H9 (cell line): ENCODE results near the gene AKAP14. TPM values are rescaled to one million over a fixed set of nuclear protein-coding genes. Genes with fewer than 3 reads are reported as not detected.
"Not testable (repeated sequence)": the region's sequence is repeated elsewhere in the genome, so short reads cannot be mapped to it uniquely, and the experiment has no call there.

Source experiments
- DNase-seq: peaks from one replicate; pipeline ENCODE4 v3.0.0-alpha.2; 2017
- H2AFZ ChIP-seq: one replicate; pipeline ENCODE4 v1.6.1; 2013; ENCODE audit warnings: mild to moderate bottlenecking, low read length, control low read depth, moderate library complexity
- H2AK5ac ChIP-seq: 2 replicates; pipeline ENCODE4 v1.6.1; 2013; ENCODE audit warnings: low read length, control low read depth, mixed read lengths; ENCODE audit not compliant: insufficient read length
- H2BK120ac ChIP-seq: one replicate; pipeline ENCODE4 v1.6.1; 2013; ENCODE audit warnings: low read depth, mild to moderate bottlenecking, low read length, control low read depth, inconsistent platforms; ENCODE audit not compliant: poor library complexity, severe bottlenecking
- H2BK12ac ChIP-seq: 2 replicates; pipeline ENCODE4 v1.6.1; 2013; ENCODE audit warnings: low read length, control low read depth, mixed read lengths, low read depth; ENCODE audit not compliant: insufficient read length
- H2BK15ac ChIP-seq: 2 replicates; pipeline ENCODE4 v1.6.1; 2013; ENCODE audit warnings: low read depth, low read length, control low read depth
- H2BK20ac ChIP-seq: one replicate; pipeline ENCODE4 v1.6.1; 2013; ENCODE audit warnings: low read depth, mild to moderate bottlenecking, low read length, control low read depth, inconsistent platforms; ENCODE audit not compliant: poor library complexity, severe bottlenecking
- H2BK5ac ChIP-seq: 2 replicates; pipeline ENCODE4 v1.6.1; 2013; ENCODE audit warnings: low read length, control low read depth, mixed read lengths; ENCODE audit not compliant: insufficient read length
- H3K14ac ChIP-seq: 2 replicates; pipeline ENCODE4 v1.6.1; 2013; ENCODE audit warnings: low read length, control low read depth; ENCODE audit not compliant: insufficient read depth
- H3K18ac ChIP-seq: 2 replicates; pipeline ENCODE4 v1.6.1; 2013; ENCODE audit warnings: low read depth, mild to moderate bottlenecking, mixed read lengths, low read length, control low read depth; ENCODE audit not compliant: insufficient read length
- H3K23ac ChIP-seq: 2 replicates; pipeline ENCODE4 v1.6.1; 2013; ENCODE audit warnings: low read length, control low read depth, mixed read lengths, low read depth; ENCODE audit not compliant: insufficient read length
- H3K23me2 ChIP-seq: 2 replicates; pipeline ENCODE4 v1.6.1; 2013; ENCODE audit warnings: low read depth, mild to moderate bottlenecking, mixed read lengths, low read length, control low read depth; ENCODE audit not compliant: insufficient read length, poor library complexity, severe bottlenecking
- H3K27ac ChIP-seq: 2 replicates; pipeline ENCODE4 v1.5.1; 2013; ENCODE audit warnings: low read length, control low read depth, mixed read lengths, low read depth; ENCODE audit not compliant: insufficient read length
- H3K27me3 ChIP-seq: 2 replicates; pipeline ENCODE4 v1.6.1; 2013; ENCODE audit warnings: low read length, control low read depth, inconsistent platforms; ENCODE audit not compliant: insufficient read depth
- H3K4ac ChIP-seq: 2 replicates; pipeline ENCODE4 v1.6.1; 2013; ENCODE audit warnings: low read depth, mild to moderate bottlenecking, control low read depth, inconsistent platforms, low read length, moderate library complexity
- H3K4me1 ChIP-seq: 2 replicates; pipeline ENCODE4 v1.6.1; 2013; ENCODE audit warnings: low read length, control low read depth, inconsistent platforms; ENCODE audit not compliant: insufficient read depth
- H3K4me2 ChIP-seq: 2 replicates; pipeline ENCODE4 v1.6.1; 2013; ENCODE audit warnings: low read length, control low read depth, mixed read lengths; ENCODE audit not compliant: insufficient read length, insufficient read depth
- H3K56ac ChIP-seq: 2 replicates; pipeline ENCODE4 v1.6.1; 2013; ENCODE audit warnings: low read depth, mild to moderate bottlenecking, mixed read lengths, low read length, control low read depth; ENCODE audit not compliant: insufficient read length
- H3K79me1 ChIP-seq: 2 replicates; pipeline ENCODE4 v1.6.1; 2013; ENCODE audit warnings: low read depth, mild to moderate bottlenecking, moderate library complexity, low read length, control low read depth, inconsistent platforms; ENCODE audit not compliant: insufficient read depth, poor library complexity, severe bottlenecking
- H3K79me2 ChIP-seq: 2 replicates; pipeline ENCODE4 v1.6.1; 2013; ENCODE audit warnings: low read length, control low read depth, inconsistent platforms; ENCODE audit not compliant: insufficient read depth
- H3K9ac ChIP-seq: 2 replicates; pipeline ENCODE4 v1.6.1; 2013; ENCODE audit warnings: low read length, control low read depth, mixed read lengths; ENCODE audit not compliant: insufficient read length; ENCODE audit errors: extremely low read depth
- H3K9me3 ChIP-seq: one replicate; pipeline ENCODE4 v1.6.1; 2013; ENCODE audit warnings: low read depth, low read length, inconsistent platforms; ENCODE audit not compliant: control insufficient read depth
- H3T11ph ChIP-seq: one replicate; pipeline ENCODE4 v1.6.1; 2013; ENCODE audit warnings: mild to moderate bottlenecking, low read length, control low read depth, inconsistent platforms
- H4K20me1 ChIP-seq: one replicate; pipeline ENCODE4 v1.6.1; 2013; ENCODE audit not compliant: control insufficient read depth, insufficient read length, insufficient read depth
- H4K5ac ChIP-seq: 2 replicates; pipeline ENCODE4 v1.6.1; 2013; ENCODE audit warnings: low read depth, mild to moderate bottlenecking, mixed read lengths, low read length, control low read depth; ENCODE audit not compliant: insufficient read length
- H4K8ac ChIP-seq: replicated peaks from 2 replicates; pipeline ENCODE4 v1.6.1; 2013; ENCODE audit warnings: low read length, control low read depth, mixed read lengths, low read depth; ENCODE audit not compliant: insufficient read length
- H4K91ac ChIP-seq: 2 replicates; pipeline ENCODE4 v1.6.1; 2013; ENCODE audit warnings: low read depth, mild to moderate bottlenecking, moderate library complexity, mixed read lengths, low read length, control low read depth; ENCODE audit not compliant: insufficient read length
- H3K27ac Mint-ChIP-seq, 3 experiments: 2 replicates in 2 of 3; 3 replicates in 1 of 3; pipeline ENCODE4 v1.8.0; 2020 to 2021; ENCODE audit warnings: mixed read lengths in 3 of 3, mild to moderate bottlenecking in 1 of 3, moderate library complexity in 1 of 3
- H3K27me3 Mint-ChIP-seq: 2 replicates; pipeline ENCODE4 v1.8.0; 2021; ENCODE audit warnings: low read depth, mild to moderate bottlenecking, moderate library complexity, mixed read lengths
- H3K36me3 Mint-ChIP-seq, 3 experiments: 2 replicates in 2 of 3; 3 replicates in 1 of 3; pipeline ENCODE4 v1.8.0; 2020 to 2021; ENCODE audit warnings: low read depth in 3 of 3, mixed read lengths in 3 of 3; ENCODE audit not compliant: insufficient read depth in 1 of 3
- H3K4me1 Mint-ChIP-seq, 2 experiments: 2 replicates each; pipeline ENCODE4 v1.8.0; 2020; ENCODE audit warnings: mixed read lengths in 2 of 2
- H3K4me3 Mint-ChIP-seq, 2 experiments: 2 replicates in 1 of 2; 3 replicates in 1 of 2; pipeline ENCODE4 v1.8.0; 2020 to 2021; ENCODE audit warnings: mild to moderate bottlenecking in 2 of 2, mixed read lengths in 2 of 2, moderate library complexity in 1 of 2
- H3K9me3 Mint-ChIP-seq, 2 experiments: 2 replicates in 1 of 2; 3 replicates in 1 of 2; pipeline ENCODE4 v1.8.0; 2020; ENCODE audit warnings: mild to moderate bottlenecking in 2 of 2, mixed read lengths in 2 of 2, moderate library complexity in 1 of 2
- CTCF ChIP-seq: fragments of 200-600 bp; sonication (generic); conservative IDR thresholded peaks from 3 replicates; pipeline ENCODE4 v1.8.0; 2021; ENCODE audit warnings: antibody characterized with exemption, mild to moderate bottlenecking
- WGBS: extraction: QIAGEN DNeasy Blood & Tissue Kit; methylation state at CpG from one replicate; pipeline ENCODE4 v1.1.7; 2013; ENCODE audit warnings: missing lambda C conversion rate, low lambda C conversion rate, mixed read lengths; ENCODE audit not compliant: insufficient read length; ENCODE audit errors: extremely low coverage; 5-methylcytosine and 5-hydroxymethylcytosine counted together
- total RNA-seq: library from RNA; stranded (reverse); gene quantifications from 2 replicates; pipeline ENCODE4 v1.2.1, GENCODE V29; 2021

AKAP14 gene
- total RNA-seq, 1 experiment from 2014 or later = not detected

GRCh38 chrX:119954374-119954773 lies 58.7 kb downstream of the AKAP14 start:
- Histone ChIP-seq H3K4ac (no peak overlapping the region), H2BK12ac (no peak overlapping the region), H2AK5ac (no peak overlapping the region), H4K8ac (no peak overlapping the region), H3K56ac (no peak overlapping the region), H3K4me2 (no peak overlapping the region), H3K18ac (no peak overlapping the region), H3K4me1 (no peaks in the 10 kb centered on the region), H2BK15ac (no peak overlapping the region), H4K20me1 (no peaks in the 10 kb centered on the region), H3K79me1 (no peaks in the 10 kb centered on the region), H2AFZ (no peak overlapping the region), H3K9me3 (no peaks in the 10 kb centered on the region), H4K5ac (no peak overlapping the region), H3K27ac (no peak overlapping the region), H2BK5ac (no peak overlapping the region), H3K9ac (no peak overlapping the region), H3K23ac (no peak overlapping the region), H2BK20ac (no peak overlapping the region), H3K14ac (no peak overlapping the region), H3K27me3 (no peaks in the 10 kb centered on the region), H2BK120ac (no peak overlapping the region), H3T11ph (no peak overlapping the region), H4K91ac (no peak overlapping the region), H3K79me2 (no peaks in the 10 kb centered on the region), H3K23me2 (no peaks in the 10 kb centered on the region)
- Mint-ChIP-seq H3K36me3 (no peaks in the 10 kb centered on the region), H3K27ac (no peak overlapping the region), H3K4me3 (no peak overlapping the region; a peak in 1 of 5 replicates), H3K4me1 (no peaks in the 10 kb centered on the region), H3K9me3 (peaks cover 63 to 76% of the 10 kb centered on the region in 2 experiments), H3K27me3 (peaks cover 8% of the 10 kb centered on the region)
- TF ChIP-seq CTCF = no peak
- DNase-seq = no peak
- no CpG with 5 or more reads among the region's 3 CpGs for WGBS

DNA sequence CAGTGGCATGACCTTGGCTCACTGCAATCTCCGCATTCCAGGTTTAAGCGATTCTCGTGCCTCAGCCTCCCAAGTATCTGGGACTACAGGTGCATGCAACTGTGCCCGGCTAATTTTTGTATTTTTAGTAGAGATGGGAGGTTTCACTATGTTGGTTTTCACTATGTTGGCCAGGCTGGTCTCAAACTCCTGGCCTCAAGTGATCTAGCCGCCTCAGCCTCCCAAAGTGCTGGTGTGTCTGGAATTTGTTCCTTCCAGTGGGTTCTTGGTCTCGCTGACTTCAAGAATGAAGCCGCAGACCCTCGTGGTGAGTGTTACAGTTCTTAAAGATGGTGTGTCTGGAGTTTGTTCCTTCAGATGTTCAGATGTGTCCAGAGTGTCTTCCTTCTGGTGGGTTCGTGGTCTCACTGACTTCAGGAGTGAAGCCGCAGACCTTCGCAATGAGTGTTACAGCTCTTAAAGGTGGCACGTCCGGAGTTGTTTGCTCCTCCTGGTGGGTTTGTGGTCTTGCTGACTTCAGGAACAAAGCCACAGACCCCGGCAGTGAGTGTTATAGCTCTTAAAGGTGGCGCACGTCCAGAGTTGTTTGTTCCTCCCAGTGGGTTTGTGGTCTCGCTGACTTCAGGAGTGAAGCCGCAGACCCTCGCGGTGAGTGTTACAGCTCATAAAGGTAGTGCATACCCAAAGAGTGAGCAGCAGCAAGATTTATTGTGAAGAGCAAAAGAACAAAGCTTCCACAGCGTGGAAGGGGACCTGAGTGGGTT lies 60.3 kb downstream of the AKAP14 start:
- not testable (repeated sequence) for H2BK120ac ChIP-seq, H4K91ac ChIP-seq, H2BK12ac ChIP-seq, H3K27ac ChIP-seq, H3K4me1 Mint-ChIP-seq, H2AK5ac ChIP-seq, H3K4me2 ChIP-seq, H3K9ac ChIP-seq, H2BK5ac ChIP-seq, H4K5ac ChIP-seq, H3K79me1 ChIP-seq, H3K23ac ChIP-seq, DNase-seq, H3K79me2 ChIP-seq, H2AFZ ChIP-seq, H3K27me3 ChIP-seq, H3K36me3 Mint-ChIP-seq, H3T11ph ChIP-seq, H3K4ac ChIP-seq, H4K20me1 ChIP-seq, H3K9me3 ChIP-seq, H2BK20ac ChIP-seq, H3K27ac Mint-ChIP-seq, H3K14ac ChIP-seq, H4K8ac ChIP-seq, H3K23me2 ChIP-seq, H3K27me3 Mint-ChIP-seq, H3K18ac ChIP-seq, H3K4me1 ChIP-seq, H3K56ac ChIP-seq, H2BK15ac ChIP-seq, H3K4me3 Mint-ChIP-seq
- WGBS = no CpG with 5 or more reads among the region's 21 CpGs
- H3K9me3 Mint-ChIP-seq = peaks cover 77 to 84% of the 10 kb centered on the region in 2 experiments
